HG02759 (cell line): ENCODE data around the gene KRTAP9-8.
"Not testable (repeated sequence)": the region's sequence is repeated elsewhere in the genome, so short reads cannot be mapped to it uniquely, and the experiment has no call there.

Source experiments
- ATAC-seq: cut with Tn5 transposase; IDR thresholded peaks from one replicate; pipeline ENCODE4 v1.9.1; 2021; ENCODE audit warnings: mild to moderate bottlenecking, moderate library complexity; ENCODE audit not compliant: unreplicated experiment

KRTAP9-8 gene

DNA sequence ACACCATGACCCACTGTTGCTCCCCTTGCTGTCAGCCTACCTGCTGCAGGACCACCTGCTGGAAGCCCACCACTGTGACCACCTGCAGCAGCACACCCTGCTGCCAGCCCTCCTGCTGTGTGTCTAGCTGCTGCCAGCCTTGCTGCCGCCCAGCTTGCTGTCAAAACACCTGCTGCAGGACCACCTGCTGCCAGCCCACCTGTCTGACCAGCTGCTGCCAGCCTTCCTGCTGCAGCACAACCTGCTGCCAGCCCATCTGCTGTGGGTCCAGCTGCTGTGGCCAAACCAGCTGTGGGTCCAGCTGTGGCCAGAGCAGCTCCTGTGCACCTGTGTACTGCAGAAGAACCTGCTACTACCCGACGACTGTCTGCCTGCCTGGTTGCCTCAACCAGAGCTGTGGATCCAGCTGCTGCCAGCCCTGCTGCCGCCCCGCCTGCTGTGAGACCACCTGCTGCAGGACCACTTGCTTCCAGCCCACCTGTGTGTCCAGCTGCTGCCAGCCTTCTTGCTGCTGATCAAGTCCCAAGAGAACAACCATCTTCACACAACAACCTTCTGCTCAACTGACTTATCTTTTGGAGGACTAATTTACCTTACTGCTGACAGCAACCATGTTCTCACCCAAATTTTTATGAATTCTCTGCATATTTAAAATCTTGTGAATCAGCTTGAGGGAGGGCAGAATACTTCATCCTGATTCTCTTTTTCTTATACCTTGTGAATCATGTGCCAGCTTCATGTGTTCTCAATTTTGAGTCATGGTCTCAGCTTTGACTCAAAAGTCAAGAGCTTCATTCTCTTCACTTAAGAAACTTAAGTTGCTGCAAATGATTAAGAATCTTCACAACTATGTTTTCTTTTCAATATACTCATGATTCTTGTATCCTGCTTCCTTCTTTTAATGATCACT, 17.8 kb downstream of the KRTAP9-8 start, which contains the start of gene KRTAP9-9:
KRTAP9-9 (plus strand) TSS at position 4 of the 910 bp plus-strand sequence.
- not testable (repeated sequence) for ATAC-seq

DNA sequence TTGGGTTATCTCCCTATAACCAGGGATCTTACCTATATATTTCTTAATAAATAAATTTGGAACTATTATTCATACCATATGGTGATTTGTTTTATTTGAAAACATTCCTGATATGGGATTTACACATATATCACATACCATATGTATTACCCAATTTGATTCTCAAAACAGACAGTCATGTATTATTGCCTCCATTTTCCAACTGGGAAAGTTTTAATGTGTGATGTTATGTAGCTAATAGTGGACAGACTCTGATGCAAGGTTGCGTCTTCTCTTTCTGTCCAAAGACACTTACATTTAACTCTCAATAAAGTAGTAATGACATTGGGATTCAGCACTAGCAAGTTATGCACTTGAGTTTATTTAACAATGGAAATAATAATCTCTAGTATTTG, 18.5 kb downstream of the KRTAP9-8 start:
- no peak for ATAC-seq

- no peak for ATAC-seq
Observed at GRCh38 chr17:41258406-41258805, 20.6 kb downstream of the KRTAP9-8 start.

GRCh38 chr17:41263212-41263611, 25.4 kb downstream of the KRTAP9-8 start:
- no peak for ATAC-seq

DNA sequence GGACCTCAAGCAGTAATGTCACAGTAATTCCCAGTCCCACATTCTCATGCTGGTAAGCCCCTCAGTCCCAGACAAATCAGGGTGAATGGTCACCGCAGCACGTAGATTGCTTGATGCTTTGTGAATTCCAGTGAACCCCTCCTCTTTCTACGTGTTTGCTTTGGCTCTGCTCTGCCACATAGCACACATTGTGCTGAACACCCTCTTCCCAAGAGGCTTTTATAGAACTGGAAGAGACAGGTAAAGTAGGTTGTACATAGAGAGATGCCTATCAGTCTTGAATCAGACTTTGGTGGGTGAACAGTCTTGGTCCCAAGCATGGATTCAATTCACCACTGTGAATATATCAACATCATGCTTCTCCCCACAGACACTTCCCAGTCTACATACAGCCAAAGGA, 26.8 kb downstream of the KRTAP9-8 start:
- no peak for ATAC-seq

DNA sequence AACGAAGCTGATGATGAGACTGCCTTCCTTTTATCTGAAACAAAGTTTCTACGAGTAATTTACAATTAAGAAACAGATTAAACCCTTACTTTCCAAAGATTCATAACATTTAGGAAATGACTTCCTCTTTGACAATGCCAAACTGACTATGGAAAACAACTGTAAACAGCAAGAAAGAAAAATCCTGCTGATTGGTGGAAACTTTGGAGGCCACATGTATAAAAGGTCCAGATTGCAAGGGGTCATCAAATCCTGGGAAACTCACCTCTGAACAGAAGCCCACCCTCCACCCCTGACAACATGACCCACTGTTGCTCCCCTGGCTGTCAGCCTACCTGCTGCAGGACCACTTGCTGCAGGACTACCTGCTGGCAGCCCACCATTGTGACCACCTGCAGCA, 27.3 kb downstream of the KRTAP9-8 start, which contains the start of gene KRTAP9-6:
KRTAP9-6 (plus strand) TSS at position 301 of the 400 bp plus-strand sequence; CDS start at position 301, 0 bp downstream.
- no peak for ATAC-seq

DNA sequence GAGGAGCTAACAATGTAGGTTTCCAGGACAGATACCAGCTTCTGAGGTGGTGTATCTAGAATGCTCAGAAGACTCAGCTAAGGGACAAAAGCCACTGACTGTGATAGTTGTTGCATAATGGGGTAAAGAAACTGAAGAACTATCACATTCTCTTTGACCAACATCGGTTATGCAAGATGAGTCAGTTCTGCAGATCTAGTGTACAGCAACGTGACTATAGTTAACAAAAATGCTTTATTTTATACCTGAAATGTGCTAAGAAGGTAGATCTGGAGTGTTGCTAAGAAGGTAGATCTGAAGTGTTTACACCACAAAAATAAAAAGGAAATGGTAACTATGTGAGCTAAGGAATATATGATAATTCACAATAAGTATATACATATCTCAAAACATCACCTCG, 29.9 kb downstream of the KRTAP9-8 start:
- ATAC-seq: no peak

DNA sequence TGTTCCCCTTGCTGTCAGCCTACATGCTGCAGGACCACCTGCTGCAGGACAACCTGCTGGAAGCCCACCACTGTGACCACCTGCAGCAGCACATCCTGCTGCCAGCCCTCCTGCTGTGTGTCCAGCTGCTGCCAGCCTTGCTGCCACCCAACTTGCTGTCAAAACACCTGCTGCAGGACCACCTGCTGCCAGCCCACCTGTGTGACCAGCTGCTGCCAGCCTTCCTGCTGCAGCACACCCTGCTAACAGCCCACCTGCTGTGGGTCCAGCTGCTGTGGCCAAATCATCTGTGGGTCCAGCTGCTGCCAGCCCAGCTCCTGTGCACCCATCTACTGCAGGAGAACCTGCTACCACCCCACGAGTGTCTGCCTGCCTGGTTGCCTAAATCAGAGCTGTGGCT, 33.5 kb downstream of the KRTAP9-8 start:
- not testable (repeated sequence) for ATAC-seq

DNA sequence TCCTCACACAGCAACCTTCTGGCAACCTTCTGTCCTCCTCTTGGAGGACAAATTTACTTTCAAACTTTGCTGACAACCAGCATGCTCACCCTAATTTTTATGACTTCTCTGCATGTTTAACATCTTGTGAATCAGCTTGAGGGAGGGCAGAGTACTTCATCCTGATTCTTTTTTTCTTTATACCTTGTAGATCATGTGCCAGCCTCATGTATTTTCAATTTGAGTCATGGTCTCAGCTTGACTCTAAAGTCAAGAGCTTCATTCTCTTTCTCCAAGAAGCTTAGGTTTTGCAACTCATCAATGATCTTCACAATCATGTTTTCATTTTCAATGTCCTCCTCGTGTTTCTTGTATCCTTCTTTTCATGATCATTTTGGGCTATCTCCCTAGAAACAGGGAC, 34.1 kb downstream of the KRTAP9-8 start:
- ATAC-seq: no peak

DNA sequence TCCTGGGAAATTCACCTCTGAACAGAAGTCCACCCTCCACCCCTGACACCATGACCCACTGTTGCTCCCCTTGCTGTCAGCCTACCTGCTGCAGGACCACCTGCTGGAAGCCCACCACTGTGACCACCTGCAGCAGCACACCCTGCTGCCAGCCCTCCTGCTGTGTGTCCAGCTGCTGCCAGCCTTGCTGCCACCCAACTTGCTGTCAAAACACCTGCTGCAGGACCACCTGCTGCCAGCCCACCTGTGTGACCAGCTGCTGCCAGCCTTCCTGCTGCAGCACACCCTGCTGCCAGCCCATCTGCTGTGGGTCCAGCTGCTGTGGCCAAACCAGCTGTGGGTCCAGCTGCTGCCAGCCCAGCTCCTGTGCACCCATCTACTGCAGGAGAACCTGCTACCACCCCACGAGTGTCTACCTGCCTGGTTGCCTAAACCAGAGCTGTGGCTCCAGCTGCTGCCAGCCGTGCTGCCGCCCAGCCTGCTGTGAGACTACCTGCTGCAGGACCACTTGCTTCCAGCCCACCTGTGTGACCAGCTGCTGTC, 37.9 kb downstream of the KRTAP9-8 start, which contains the start of gene KRTAP9-7:
KRTAP9-7 (plus strand) TSS at position 51 of the 543 bp plus-strand sequence; CDS start at position 51, 0 bp downstream.
- not testable (repeated sequence) for ATAC-seq

DNA sequence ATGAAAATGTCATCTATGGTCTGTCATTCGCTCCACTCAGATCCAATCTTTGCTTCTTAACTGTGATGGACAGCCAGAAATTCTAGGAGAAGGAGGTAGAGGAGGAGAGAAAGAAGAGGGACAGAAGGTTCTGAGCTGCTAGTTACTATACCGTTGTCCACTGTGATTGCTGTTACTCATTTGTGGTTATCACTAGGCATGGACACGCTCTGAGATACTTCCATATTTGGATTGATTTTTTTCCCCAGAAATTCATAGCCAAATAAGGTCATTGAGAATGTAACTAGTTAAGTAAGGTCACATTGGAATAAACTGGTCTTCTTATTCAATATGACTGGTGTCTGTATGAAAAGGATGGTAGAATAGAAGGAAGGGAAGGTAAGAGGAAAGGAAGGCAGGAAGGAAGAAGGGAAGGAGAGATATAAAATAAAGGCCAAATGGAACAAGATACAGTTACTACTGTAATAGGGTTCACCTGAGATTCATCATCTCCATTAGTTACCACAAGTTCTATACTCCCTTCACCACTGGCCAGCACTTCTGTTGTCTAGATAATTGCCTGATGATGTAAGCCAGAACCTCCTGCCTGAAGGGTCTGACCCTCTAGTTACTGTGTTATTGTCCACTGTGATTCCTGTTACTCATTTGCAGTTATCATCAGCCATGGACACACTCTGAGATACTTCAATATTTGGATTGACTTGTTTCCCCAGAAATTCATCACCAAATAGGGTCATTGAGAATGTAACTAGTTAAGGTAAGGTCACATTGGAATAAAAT, 40.6 kb downstream of the KRTAP9-8 start:
- no peak for ATAC-seq

DNA sequence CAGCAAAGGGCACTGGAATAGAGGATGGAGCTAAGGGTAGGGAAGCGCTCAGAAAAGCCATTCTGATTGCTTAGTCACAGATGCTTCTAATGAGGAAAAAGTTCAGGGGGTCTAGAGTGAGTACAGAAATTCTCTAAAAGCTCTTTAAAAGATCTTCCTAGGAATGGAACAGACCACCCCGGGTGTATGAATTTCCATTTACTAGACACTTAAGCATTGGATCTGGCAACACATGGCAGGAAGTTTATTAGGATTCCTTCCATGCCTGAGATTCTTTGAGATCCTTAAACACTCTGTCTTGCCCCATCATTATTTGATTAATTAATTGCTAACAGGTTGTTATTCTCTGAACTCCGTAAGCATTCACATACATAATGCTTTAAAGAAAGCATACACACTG, 46.2 kb downstream of the KRTAP9-8 start:
- no peak for ATAC-seq

GRCh38 chr17:41284546-41284945, 46.7 kb downstream of the KRTAP9-8 start:
- no peak for ATAC-seq

- ATAC-seq: no peak
Observed at GRCh38 chr17:41287050-41287449, 49.3 kb downstream of the KRTAP9-8 start.
